ENCODE measurements around the gene HOXB5. TPM values are rescaled to one million over a fixed set of nuclear protein-coding genes. Genes with fewer than 3 reads are reported as not detected.

The HOXB5 gene
- total and polyA plus RNA-seq, 2 donors (not counting 1 experiment from before 2014, with no cell fraction given), result not detected

DNA sequence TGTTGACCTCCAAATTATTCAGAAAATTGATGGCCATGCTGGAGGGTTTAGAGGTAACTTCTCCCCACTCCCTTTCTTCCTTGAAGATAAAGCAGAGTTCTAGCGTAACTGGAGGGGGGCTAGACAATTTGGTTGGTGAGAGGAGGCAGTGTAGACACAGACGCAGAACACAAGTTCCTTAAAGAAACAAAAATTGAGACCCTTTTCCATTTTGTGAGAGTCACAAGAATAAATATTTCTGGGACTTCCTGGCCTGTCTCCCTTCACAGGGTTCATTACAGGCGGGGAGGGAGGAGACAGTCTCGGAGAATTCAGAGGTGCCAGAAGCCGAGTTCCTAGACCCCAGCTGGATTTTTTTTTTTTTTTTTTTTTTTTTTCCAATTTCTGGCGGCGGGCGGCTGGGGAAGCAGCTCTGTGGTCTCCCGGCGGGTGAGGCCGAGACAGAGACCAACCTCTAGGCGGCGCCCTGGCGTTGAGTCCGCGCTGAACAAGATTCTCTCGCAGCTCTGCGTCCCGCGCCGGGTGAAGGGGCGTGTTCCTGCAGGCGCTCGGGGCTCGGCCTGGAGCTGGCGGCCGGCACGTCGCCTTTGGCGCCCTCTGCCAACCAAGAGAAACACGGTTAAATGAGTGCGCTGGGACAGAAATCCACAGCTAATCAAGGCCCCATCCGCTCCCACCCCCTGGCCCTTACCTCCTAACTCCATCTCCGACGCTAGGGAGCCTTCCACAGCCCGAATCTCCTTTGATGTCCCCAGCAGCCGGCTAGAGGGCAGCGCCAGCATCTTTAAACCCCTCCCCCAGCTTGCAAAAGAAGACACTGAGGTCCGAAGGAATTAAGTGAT, 42.8 kb upstream of the HOXB5 start:
- Histone ChIP-seq H3K27me3 (replicated peaks in 1 of 4; ENCODE audit: control extremely low read depth in 1 of 4, control insufficient read depth in 3 of 4, insufficient read depth in 4 of 4, low read length in 3 of 4) (peaks cover 0 to 86% (median 55%) of the 10 kb centered on the region in 4 experiments), H3K4me2 (replicated peaks; ENCODE audit: low read depth, low read length, poor library complexity, severe bottlenecking) (peak overlapping the region; percentile 54), H2AFZ (ENCODE audit: insufficient read depth, low read depth, low read length, poor library complexity, severe bottlenecking) (peak overlapping the region; percentile 36), H3K36me3 (replicated peaks in 1 of 2; ENCODE audit: control extremely low read depth in 1 of 2, control insufficient read depth in 1 of 2, extremely low read depth in 1 of 2, insufficient read depth in 2 of 2, low read length in 1 of 2) (no peaks in the 10 kb centered on the region), H3K79me2 (ENCODE audit: control insufficient read depth, insufficient read depth, low read length) (no peaks in the 10 kb centered on the region), H3K4me3 (ENCODE audit: control extremely low read depth in 1 of 5, extremely low read depth in 1 of 5, insufficient read depth in 1 of 5, low read depth in 2 of 5, low read length in 4 of 5) (no peak overlapping the region), H3K9me3 (ENCODE audit: control extremely low read depth in 1 of 3, control insufficient read depth in 2 of 3, insufficient read depth in 1 of 3, low read length in 2 of 3) (peaks cover 0 to 16% (median 0%) of the 10 kb centered on the region in 3 donors), H4K20me1 (ENCODE audit: control insufficient read depth, insufficient read depth, low read length, poor library complexity, severe bottlenecking) (no peaks in the 10 kb centered on the region), H3K4me1 (ENCODE audit: control insufficient read depth in 2 of 2, insufficient read depth in 2 of 2, low read length in 2 of 2) (peaks cover 20 to 38% of the 10 kb centered on the region in 2 donors), H3K9ac (ENCODE audit: low read length) (no peak overlapping the region), H3K27ac (ENCODE audit: low read length in 2 of 2) (no peak overlapping the region)
- H3K27me3 Mint-ChIP-seq, result peaks cover 84% of the 10 kb centered on the region
- intact Hi-C loops (cut with micrococcal nuclease), result no loop called here
- ChIA-PET CTCF (interaction anchor here (0.7 to 2.4 kb wide), 11 partner anchors 10 to 794 kb away, joined by 3 to 9 read pairs (median 5); partner anchors contain the start of gene HOXB9), POLR2A (interaction anchor here (0.6 kb wide), 1 partner anchor 26 kb away, joined by 4 read pairs; no protein-coding TSS in a partner anchor)
- H3K27ac Mint-ChIP-seq, result no peak overlapping the region
- ATAC-seq (ENCODE audit: low read depth) (peak; percentile 62), DNase-seq (peak; percentile 66)
- no peaks in the 10 kb centered on the region for H3K9me3 Mint-ChIP-seq (ENCODE audit: insufficient read depth)
- no peak overlapping the region for H3K4me3 Mint-ChIP-seq
- TF ChIP-seq EZH2 (IDR thresholded peaks at IDR 0.05; ENCODE audit: borderline replicate concordance, insufficient read depth, low read depth, low read length, poor library complexity, severe bottlenecking), result peak; percentile 31
- TF ChIP-seq, protein P1, sequence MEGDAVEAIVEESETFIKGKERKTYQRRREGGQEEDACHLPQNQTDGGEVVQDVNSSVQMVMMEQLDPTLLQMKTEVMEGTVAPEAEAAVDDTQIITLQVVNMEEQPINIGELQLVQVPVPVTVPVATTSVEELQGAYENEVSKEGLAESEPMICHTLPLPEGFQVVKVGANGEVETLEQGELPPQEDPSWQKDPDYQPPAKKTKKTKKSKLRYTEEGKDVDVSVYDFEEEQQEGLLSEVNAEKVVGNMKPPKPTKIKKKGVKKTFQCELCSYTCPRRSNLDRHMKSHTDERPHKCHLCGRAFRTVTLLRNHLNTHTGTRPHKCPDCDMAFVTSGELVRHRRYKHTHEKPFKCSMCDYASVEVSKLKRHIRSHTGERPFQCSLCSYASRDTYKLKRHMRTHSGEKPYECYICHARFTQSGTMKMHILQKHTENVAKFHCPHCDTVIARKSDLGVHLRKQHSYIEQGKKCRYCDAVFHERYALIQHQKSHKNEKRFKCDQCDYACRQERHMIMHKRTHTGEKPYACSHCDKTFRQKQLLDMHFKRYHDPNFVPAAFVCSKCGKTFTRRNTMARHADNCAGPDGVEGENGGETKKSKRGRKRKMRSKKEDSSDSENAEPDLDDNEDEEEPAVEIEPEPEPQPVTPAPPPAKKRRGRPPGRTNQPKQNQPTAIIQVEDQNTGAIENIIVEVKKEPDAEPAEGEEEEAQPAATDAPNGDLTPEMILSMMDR (IDR thresholded peaks at IDR 0.05), result peak; percentile 74
- H3K4me1 Mint-ChIP-seq, result peaks cover 15% of the 10 kb centered on the region
- WGBS (ENCODE audit: insufficient coverage), result 3% methylated on average over 35 of the region's 39 CpGs
